Spleen (tissue), 7 donors: ENCODE results near the gene CST1.
"Not testable (repeated sequence)": the region's sequence is repeated elsewhere in the genome, so short reads cannot be mapped to it uniquely, and the experiment has no call there.

ENCODE experiments used
- POLR2A ChIP-seq, 3 donors: fragments of 450-650 bp; IDR thresholded peaks; one replicate each; pipeline ENCODE4 v1.5.1; 2017; ENCODE audit warnings: antibody characterized with exemption in 3 of 3, mild to moderate bottlenecking in 1 of 3
- TF ChIP-seq, protein P1 (sequence below), 11 experiments: fragments of 200-600 bp in 7 of 11; fragments of 450-650 bp in 4 of 11; sonication (generic) in 4 of 11; IDR thresholded peaks in 8 of 11; conservative IDR thresholded peaks in 3 of 11; 1 replicate in 7 of 11; 2 replicates in 4 of 11; pipeline versions ENCODE4 v1.4.0 to v1.8.0; 2016 to 2021; ENCODE audit warnings: antibody characterized with exemption in 11 of 11, inconsistent platforms in 4 of 11, mild to moderate bottlenecking in 1 of 11
- donor health status: DM: no; HTN: no; CAD: no; lungs with moderate emphysema.
- donor health status: DM: no; HTN: no; CAD: no.
- donor health status: DM: no; HTN: no; CAD: no.

- TF ChIP-seq, protein P1, sequence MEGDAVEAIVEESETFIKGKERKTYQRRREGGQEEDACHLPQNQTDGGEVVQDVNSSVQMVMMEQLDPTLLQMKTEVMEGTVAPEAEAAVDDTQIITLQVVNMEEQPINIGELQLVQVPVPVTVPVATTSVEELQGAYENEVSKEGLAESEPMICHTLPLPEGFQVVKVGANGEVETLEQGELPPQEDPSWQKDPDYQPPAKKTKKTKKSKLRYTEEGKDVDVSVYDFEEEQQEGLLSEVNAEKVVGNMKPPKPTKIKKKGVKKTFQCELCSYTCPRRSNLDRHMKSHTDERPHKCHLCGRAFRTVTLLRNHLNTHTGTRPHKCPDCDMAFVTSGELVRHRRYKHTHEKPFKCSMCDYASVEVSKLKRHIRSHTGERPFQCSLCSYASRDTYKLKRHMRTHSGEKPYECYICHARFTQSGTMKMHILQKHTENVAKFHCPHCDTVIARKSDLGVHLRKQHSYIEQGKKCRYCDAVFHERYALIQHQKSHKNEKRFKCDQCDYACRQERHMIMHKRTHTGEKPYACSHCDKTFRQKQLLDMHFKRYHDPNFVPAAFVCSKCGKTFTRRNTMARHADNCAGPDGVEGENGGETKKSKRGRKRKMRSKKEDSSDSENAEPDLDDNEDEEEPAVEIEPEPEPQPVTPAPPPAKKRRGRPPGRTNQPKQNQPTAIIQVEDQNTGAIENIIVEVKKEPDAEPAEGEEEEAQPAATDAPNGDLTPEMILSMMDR (IDR thresholded peaks at IDR 0.05 in 8 of 11, conservative IDR thresholded peaks at IDR 0.05 in 3 of 11): not testable (repeated sequence)
- TF ChIP-seq POLR2A (IDR thresholded peaks at IDR 0.05): not testable (repeated sequence)
Measured at GRCh38 chr20:23735391-23735790, 15.3 kb downstream of the CST1 start.
